MM.1S (cell line): ENCODE measurements around the gene SRC.

Experiments
- DNase-seq: peaks from one replicate; pipeline ENCODE4 v3.0.0-alpha.2; 2015
- H2AFZ ChIP-seq: fragments of 300-600 bp; sonication (generic); 2 replicates; pipeline ENCODE4 v1.6.0; 2016; ENCODE audit warnings: antibody characterized with exemption, low read length
- H3F3A ChIP-seq: fragments of 300-600 bp; sonication (generic); 2 replicates; pipeline ENCODE4 v1.6.1; 2016; ENCODE audit warnings: mild to moderate bottlenecking, antibody characterized with exemption, low read length, moderate library complexity, mixed read lengths; ENCODE audit not compliant: insufficient read depth
- H3K27ac ChIP-seq: fragments of 300-600 bp; sonication (generic); 2 replicates; pipeline ENCODE4 v1.5.1; 2016; ENCODE audit warnings: mild to moderate bottlenecking, low read length
- H3K27me3 ChIP-seq: fragments of 300-600 bp; sonication (generic); replicated peaks from 2 replicates; pipeline ENCODE4 v1.6.0; 2016; ENCODE audit warnings: low read length; ENCODE audit not compliant: insufficient read depth
- H3K36me3 ChIP-seq: fragments of 300-600 bp; sonication (generic); replicated peaks from 2 replicates; pipeline ENCODE4 v1.6.1; 2016; ENCODE audit warnings: mild to moderate bottlenecking, low read length, mixed read lengths; ENCODE audit not compliant: insufficient read depth
- H3K4me1 ChIP-seq: fragments of 300-600 bp; sonication (generic); 2 replicates; pipeline ENCODE4 v1.6.1; 2016; ENCODE audit warnings: low read length, mixed read lengths
- H3K4me2 ChIP-seq: fragments of 300-600 bp; sonication (generic); 2 replicates; pipeline ENCODE4 v1.6.0; 2016; ENCODE audit warnings: low read depth, low read length
- H3K4me3 ChIP-seq: fragments of 300-600 bp; sonication (generic); 2 replicates; pipeline ENCODE4 v1.5.1; 2016; ENCODE audit warnings: low read length, mixed read lengths
- H3K79me2 ChIP-seq: fragments of 300-600 bp; sonication (generic); 2 replicates; pipeline ENCODE4 v1.6.1; 2016; ENCODE audit warnings: mixed run types, low read length, mixed read lengths
- H3K9ac ChIP-seq: fragments of 300-600 bp; sonication (generic); 2 replicates; pipeline ENCODE4 v1.6.1; 2016; ENCODE audit warnings: low read length, mixed read lengths
- H3K9me2 ChIP-seq: fragments of 300-600 bp; sonication (generic); replicated peaks from 2 replicates; pipeline ENCODE4 v1.6.1; 2016; ENCODE audit warnings: mild to moderate bottlenecking, low read length, mixed read lengths; ENCODE audit not compliant: insufficient read depth
- H3K9me3 ChIP-seq: fragments of 300-600 bp; sonication (generic); replicated peaks from 2 replicates; pipeline ENCODE4 v1.6.1; 2016; ENCODE audit warnings: mild to moderate bottlenecking, low read length, mixed read lengths; ENCODE audit not compliant: insufficient read depth
- H4K20me1 ChIP-seq: fragments of 300-600 bp; sonication (generic); 2 replicates; pipeline ENCODE4 v1.6.1; 2016; ENCODE audit warnings: mild to moderate bottlenecking, low read length, moderate library complexity, mixed read lengths; ENCODE audit not compliant: insufficient read depth
- EZH2 ChIP-seq: fragments of 300-600 bp; sonication (generic); optimal IDR thresholded peaks from 2 replicates; pipeline ENCODE3; 2017; ENCODE audit warnings: low read depth, mild to moderate bottlenecking, antibody characterized with exemption, low read length, mixed read lengths
- EZH2phosphoT487 ChIP-seq: fragments of 300-600 bp; sonication (generic); IDR thresholded peaks from 2 replicates; pipeline ENCODE4 v1.6.1; 2018; ENCODE audit warnings: antibody characterized with exemption, low read length
- TF ChIP-seq, protein P1 (sequence below): fragments of 300-600 bp; sonication (generic); IDR thresholded peaks from 2 replicates; pipeline ENCODE4 v1.5.1; 2016; ENCODE audit warnings: antibody characterized with exemption, low read length, mixed read lengths

The SRC gene

DNA sequence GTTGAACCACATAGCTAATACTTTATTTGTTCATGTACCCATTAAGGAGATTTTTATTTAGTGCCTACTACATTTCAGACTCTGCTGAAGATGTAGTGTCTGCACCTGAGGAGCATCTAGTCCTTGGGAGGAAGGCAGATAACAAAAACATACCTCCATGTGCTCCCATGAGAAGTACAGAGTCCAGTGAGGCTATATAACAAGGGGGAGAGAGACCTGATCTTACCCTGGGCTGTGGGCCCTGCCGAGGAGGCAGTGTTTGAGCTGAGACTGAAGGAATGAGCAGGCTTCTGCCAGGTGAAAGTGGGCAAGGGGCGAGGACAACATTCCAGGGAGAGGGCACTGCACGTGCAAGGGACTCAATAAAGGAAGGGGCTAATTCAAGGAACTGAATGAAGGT is 44.4 kb upstream of the SRC start:
- Histone ChIP-seq H3F3A (peaks cover 4% of the 10 kb centered on the region; the same call in 1 of the 2 replicates), H3K4me2 (no peak overlapping the region), H3K79me2 (peaks cover 40% of the 10 kb centered on the region), H3K9ac (no peak overlapping the region), H3K36me3 (no peaks in the 10 kb centered on the region), H3K27ac (no peak overlapping the region), H4K20me1 (no peaks in the 10 kb centered on the region), H3K4me3 (no peak overlapping the region), H2AFZ (no peak overlapping the region), H3K9me3 (no peaks in the 10 kb centered on the region), H3K4me1 (peaks cover 23% of the 10 kb centered on the region), H3K9me2 (no peaks in the 10 kb centered on the region), H3K27me3 (no peaks in the 10 kb centered on the region)
- no peak for DNase-seq
- no peak for TF ChIP-seq EZH2

DNA sequence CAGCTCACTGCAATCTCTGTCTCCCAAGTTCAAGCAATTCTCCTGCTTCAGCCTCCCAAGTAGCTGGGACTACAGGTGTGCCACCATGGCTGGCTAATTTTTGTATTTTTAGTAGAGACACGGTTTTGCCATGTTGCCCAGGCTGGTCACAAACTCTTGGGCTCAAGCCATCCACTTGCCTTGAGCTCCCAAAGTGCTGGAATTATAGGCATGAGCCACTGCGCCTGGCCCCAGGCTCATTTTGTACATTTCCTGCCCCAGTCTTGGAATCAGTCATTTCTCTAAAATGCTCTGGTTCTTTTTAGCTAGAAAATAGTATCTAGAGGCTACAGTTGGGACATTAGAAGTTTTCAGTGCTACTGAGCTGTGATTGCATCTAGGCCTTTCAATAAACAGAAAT is 43.0 kb upstream of the SRC start:
- no peaks in the 10 kb centered on the region for H3K27me3 ChIP-seq
- H3K9me3 ChIP-seq = no peaks in the 10 kb centered on the region
- DNase-seq = no peak
- peaks cover 14% of the 10 kb centered on the region for H3K4me1 ChIP-seq
- H3K36me3 ChIP-seq = no peaks in the 10 kb centered on the region
- H3K9ac ChIP-seq = no peak overlapping the region
- H3K9me2 ChIP-seq = no peaks in the 10 kb centered on the region
- no peaks in the 10 kb centered on the region for H4K20me1 ChIP-seq
- no peak overlapping the region for H3K4me2 ChIP-seq
- H3K4me3 ChIP-seq = no peak overlapping the region
- peaks cover 6% of the 10 kb centered on the region for H3F3A ChIP-seq
- H3K27ac ChIP-seq = no peak overlapping the region
- TF ChIP-seq EZH2phosphoT487 (no peak), EZH2 (no peak)
- TF ChIP-seq, protein P1, sequence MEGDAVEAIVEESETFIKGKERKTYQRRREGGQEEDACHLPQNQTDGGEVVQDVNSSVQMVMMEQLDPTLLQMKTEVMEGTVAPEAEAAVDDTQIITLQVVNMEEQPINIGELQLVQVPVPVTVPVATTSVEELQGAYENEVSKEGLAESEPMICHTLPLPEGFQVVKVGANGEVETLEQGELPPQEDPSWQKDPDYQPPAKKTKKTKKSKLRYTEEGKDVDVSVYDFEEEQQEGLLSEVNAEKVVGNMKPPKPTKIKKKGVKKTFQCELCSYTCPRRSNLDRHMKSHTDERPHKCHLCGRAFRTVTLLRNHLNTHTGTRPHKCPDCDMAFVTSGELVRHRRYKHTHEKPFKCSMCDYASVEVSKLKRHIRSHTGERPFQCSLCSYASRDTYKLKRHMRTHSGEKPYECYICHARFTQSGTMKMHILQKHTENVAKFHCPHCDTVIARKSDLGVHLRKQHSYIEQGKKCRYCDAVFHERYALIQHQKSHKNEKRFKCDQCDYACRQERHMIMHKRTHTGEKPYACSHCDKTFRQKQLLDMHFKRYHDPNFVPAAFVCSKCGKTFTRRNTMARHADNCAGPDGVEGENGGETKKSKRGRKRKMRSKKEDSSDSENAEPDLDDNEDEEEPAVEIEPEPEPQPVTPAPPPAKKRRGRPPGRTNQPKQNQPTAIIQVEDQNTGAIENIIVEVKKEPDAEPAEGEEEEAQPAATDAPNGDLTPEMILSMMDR = no peak
- H2AFZ ChIP-seq = no peak overlapping the region
- H3K79me2 ChIP-seq = peaks cover 30% of the 10 kb centered on the region

DNA sequence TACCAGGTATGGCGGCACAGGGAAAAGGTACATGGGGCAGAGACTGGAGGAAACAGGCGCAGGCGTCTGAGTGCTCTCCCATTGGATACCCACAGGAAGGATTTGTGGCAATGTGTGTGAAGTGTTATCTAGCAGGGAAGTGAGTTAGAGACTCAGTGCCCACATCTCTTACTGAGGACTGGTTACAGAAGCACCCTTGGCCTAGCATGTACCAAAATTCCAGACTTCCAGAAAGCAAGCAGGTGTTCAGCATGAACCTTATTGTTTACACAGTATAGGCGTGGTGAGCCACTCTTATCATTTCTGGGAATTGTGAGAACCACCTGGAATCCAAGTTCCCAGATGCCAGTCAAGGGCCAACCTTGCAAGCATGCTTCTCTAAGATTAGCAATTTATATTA is 42.3 kb upstream of the SRC start:
- H4K20me1 ChIP-seq = no peaks in the 10 kb centered on the region
- no peaks in the 10 kb centered on the region for H3K9me2 ChIP-seq
- H3K79me2 ChIP-seq = peaks cover 28% of the 10 kb centered on the region
- H3F3A ChIP-seq = peaks cover 11% of the 10 kb centered on the region
- H3K27me3 ChIP-seq = no peaks in the 10 kb centered on the region
- TF ChIP-seq EZH2 (no peak), EZH2phosphoT487 (no peak)
- TF ChIP-seq, protein P1 = no peak
- H3K9me3 ChIP-seq = no peaks in the 10 kb centered on the region
- peaks cover 18% of the 10 kb centered on the region for H3K4me1 ChIP-seq
- no peak overlapping the region for H3K4me3 ChIP-seq
- H3K27ac ChIP-seq = no peak overlapping the region
- no peak for DNase-seq
- H3K9ac ChIP-seq = no peak overlapping the region
- H3K4me2 ChIP-seq = no peak overlapping the region
- no peaks in the 10 kb centered on the region for H3K36me3 ChIP-seq
- no peak overlapping the region for H2AFZ ChIP-seq

DNA sequence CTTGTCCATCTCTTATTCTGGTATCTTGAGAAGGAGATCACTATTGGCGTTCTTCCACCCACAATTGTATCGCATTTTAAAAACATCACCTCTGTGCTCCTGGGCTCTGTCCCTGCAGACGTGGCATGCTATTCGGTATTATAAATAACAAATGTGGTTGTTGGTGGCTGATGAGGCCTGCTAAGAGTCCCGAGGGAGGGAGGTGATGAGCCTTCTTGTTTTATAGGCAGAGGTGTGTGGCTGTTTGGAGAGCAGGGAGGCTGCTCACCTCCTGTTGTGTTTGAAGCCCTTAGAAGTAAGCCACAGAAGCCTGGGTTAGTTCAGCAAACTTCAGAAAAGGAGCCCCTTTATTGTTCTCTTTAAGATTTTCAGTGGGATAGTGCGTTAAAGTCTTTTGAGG is 40.9 kb upstream of the SRC start:
- no peak overlapping the region for H3K9ac ChIP-seq
- no peaks in the 10 kb centered on the region for H3K9me2 ChIP-seq
- no peak overlapping the region for H3K4me3 ChIP-seq
- no peaks in the 10 kb centered on the region for H3K27me3 ChIP-seq
- H3K9me3 ChIP-seq = no peaks in the 10 kb centered on the region
- peaks cover 26% of the 10 kb centered on the region for H3K79me2 ChIP-seq
- no peak overlapping the region for H3K4me2 ChIP-seq
- H2AFZ ChIP-seq = no peak overlapping the region
- H3K36me3 ChIP-seq = no peaks in the 10 kb centered on the region
- H3K4me1 ChIP-seq = peaks cover 20% of the 10 kb centered on the region
- no peak for DNase-seq
- TF ChIP-seq EZH2phosphoT487 = no peak
- TF ChIP-seq EZH2 = no peak
- TF ChIP-seq, protein P1 = no peak
- no peaks in the 10 kb centered on the region for H4K20me1 ChIP-seq
- H3F3A ChIP-seq = peaks cover 17% of the 10 kb centered on the region
- no peak overlapping the region for H3K27ac ChIP-seq
